ENCODE data around the gene ZDHHC7. TPM values are rescaled to one million over a fixed set of nuclear protein-coding genes. Genes with fewer than 3 reads are reported as not detected.

Gene ZDHHC7
- total and polyA plus RNA-seq, 5 donors from 2014 or later, result 26.0 to 42.6 (median 37.4) TPM

DNA sequence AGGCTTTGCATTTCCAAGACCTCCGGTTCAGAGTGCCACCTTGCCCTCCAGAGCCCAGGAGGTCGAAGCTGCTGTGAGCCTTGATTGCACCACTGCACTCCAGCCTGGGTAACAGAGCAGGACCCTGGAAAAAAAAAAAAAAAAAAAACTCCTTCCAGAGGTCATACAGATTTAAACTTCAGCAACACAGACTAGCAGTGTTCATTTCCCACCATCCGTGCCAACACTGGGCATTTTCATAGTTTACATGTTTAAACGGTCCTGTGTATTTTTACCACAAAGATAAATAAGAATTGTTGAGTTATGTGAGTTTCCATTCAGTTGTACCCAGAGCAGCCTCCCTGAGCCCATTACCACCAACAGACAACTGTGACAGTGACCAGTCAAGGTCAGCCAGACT is 50.4 kb downstream of the ZDHHC7 start:
- no peak overlapping the region for H3K27ac ChIP-seq (ENCODE audit: insufficient read depth, low read length, poor library complexity, severe bottlenecking)
- H3K9me3 Mint-ChIP-seq, result no peaks in the 10 kb centered on the region
- no peak overlapping the region for H3K4me3 Mint-ChIP-seq
- no peak overlapping the region for H3K4me3 ChIP-seq (ENCODE audit: low read depth, low read length)
- DNase-seq (no peak), ATAC-seq (ENCODE audit: low read depth in 2 of 2) (no peak)
- H3K36me3 ChIP-seq (ENCODE audit: control insufficient read depth, insufficient read depth, low read length), result no peaks in the 10 kb centered on the region
- no peaks in the 10 kb centered on the region for H3K27me3 ChIP-seq (ENCODE audit: control insufficient read depth, insufficient read depth, low read length)
- H3K36me3 Mint-ChIP-seq, result no peaks in the 10 kb centered on the region
- no peaks in the 10 kb centered on the region for H3K4me1 ChIP-seq (ENCODE audit: control insufficient read depth, insufficient read depth, low read length, poor library complexity, severe bottlenecking)
- H3K27ac Mint-ChIP-seq, result no peak overlapping the region
- H3K9me3 ChIP-seq (ENCODE audit: control insufficient read depth in 2 of 2, low read length in 2 of 2), result no peaks in the 10 kb centered on the region
- peaks cover 8% of the 10 kb centered on the region for H3K27me3 Mint-ChIP-seq
- no peaks in the 10 kb centered on the region for H3K4me1 Mint-ChIP-seq

DNA sequence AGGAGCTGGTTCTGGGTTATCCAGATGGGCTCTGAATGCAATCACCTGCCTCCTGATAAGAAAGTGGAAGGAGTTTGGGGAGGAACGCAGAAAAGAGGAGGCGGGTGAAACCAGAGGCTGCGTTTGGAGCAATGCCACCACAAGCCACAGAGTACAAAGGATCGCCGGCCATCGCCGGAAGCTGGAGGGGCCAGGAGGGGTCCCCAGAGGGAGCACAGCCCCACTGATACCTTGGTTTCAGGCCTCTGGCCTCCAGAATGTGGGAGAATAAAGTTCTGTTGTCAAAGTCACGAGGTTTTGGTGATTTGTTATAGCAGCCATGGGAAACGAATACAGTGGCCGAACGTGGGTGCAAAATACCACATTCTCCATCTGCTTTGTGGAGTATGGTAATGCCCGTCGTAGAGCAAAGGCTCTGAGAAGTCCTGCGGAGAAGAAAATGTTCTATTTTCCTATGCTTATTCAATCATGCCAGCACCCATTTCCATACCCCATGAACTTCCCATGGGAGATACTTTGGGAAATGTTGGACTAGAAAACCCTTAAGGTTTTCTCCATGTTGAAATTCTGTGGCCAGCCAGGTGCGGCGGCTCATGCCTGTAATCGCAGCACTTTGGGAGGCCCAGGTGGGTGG is 51.4 kb downstream of the ZDHHC7 start:
- Histone ChIP-seq H3K36me3 (ENCODE audit: control insufficient read depth, insufficient read depth, low read length) (no peaks in the 10 kb centered on the region), H3K4me3 (ENCODE audit: low read depth, low read length) (no peak overlapping the region), H3K27me3 (ENCODE audit: control insufficient read depth, insufficient read depth, low read length) (no peaks in the 10 kb centered on the region), H3K9me3 (ENCODE audit: control insufficient read depth in 2 of 2, low read length in 2 of 2) (no peaks in the 10 kb centered on the region), H3K27ac (ENCODE audit: insufficient read depth, low read length, poor library complexity, severe bottlenecking) (no peak overlapping the region), H3K4me1 (ENCODE audit: control insufficient read depth, insufficient read depth, low read length, poor library complexity, severe bottlenecking) (no peaks in the 10 kb centered on the region)
- Mint-ChIP-seq H3K4me1 (no peaks in the 10 kb centered on the region), H3K36me3 (no peaks in the 10 kb centered on the region), H3K27ac (no peak overlapping the region), H3K4me3 (no peak overlapping the region), H3K27me3 (peaks cover 8% of the 10 kb centered on the region), H3K9me3 (no peaks in the 10 kb centered on the region)
- ATAC-seq (ENCODE audit: low read depth in 2 of 2) (no peak), DNase-seq (no peak)

GRCh38 chr16:84959045-84959576 is 52.2 kb downstream of the ZDHHC7 start:
- Mint-ChIP-seq H3K27ac (no peak overlapping the region), H3K27me3 (peaks cover 5% of the 10 kb centered on the region), H3K4me1 (no peaks in the 10 kb centered on the region), H3K9me3 (no peaks in the 10 kb centered on the region), H3K4me3 (no peak overlapping the region), H3K36me3 (no peaks in the 10 kb centered on the region)
- Histone ChIP-seq H3K27ac (ENCODE audit: insufficient read depth, low read length, poor library complexity, severe bottlenecking) (no peak overlapping the region), H3K9me3 (ENCODE audit: control insufficient read depth in 2 of 2, low read length in 2 of 2) (no peaks in the 10 kb centered on the region), H3K27me3 (ENCODE audit: control insufficient read depth, insufficient read depth, low read length) (no peaks in the 10 kb centered on the region), H3K36me3 (ENCODE audit: control insufficient read depth, insufficient read depth, low read length) (no peaks in the 10 kb centered on the region), H3K4me3 (ENCODE audit: low read depth, low read length) (no peak overlapping the region), H3K4me1 (ENCODE audit: control insufficient read depth, insufficient read depth, low read length, poor library complexity, severe bottlenecking) (no peaks in the 10 kb centered on the region)
- DNase-seq (no peak), ATAC-seq (ENCODE audit: low read depth in 2 of 2) (no peak)

DNA sequence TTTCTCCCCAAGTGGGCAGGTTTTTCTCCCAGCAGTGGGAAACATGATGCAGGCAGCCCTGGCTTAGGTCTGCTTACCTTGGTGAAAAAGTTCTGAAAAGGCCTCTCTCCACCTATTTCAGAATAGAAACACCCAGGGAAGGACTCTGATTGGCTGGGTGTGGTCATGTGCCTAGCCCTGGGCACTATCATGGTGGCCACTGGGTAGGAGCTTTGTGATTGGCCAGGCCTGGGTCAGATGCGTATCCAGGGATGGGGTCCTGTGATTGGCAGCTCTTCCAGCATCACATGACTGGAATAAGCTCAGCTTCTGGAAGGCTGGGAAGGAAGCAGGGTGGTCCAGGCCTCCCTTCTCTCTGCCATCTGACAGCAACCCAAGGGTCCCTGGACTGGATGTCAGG is 53.5 kb downstream of the ZDHHC7 start:
- DNase-seq (no peak), ATAC-seq (ENCODE audit: low read depth in 2 of 2) (no peak)
- no peaks in the 10 kb centered on the region for H3K36me3 ChIP-seq (ENCODE audit: control insufficient read depth, insufficient read depth, low read length)
- H3K4me3 ChIP-seq (ENCODE audit: low read depth, low read length), result no peak overlapping the region
- peaks cover 2% of the 10 kb centered on the region for H3K27me3 Mint-ChIP-seq
- H3K4me1 ChIP-seq (ENCODE audit: control insufficient read depth, insufficient read depth, low read length, poor library complexity, severe bottlenecking), result no peaks in the 10 kb centered on the region
- H3K27ac Mint-ChIP-seq, result no peak overlapping the region
- H3K9me3 Mint-ChIP-seq, result no peaks in the 10 kb centered on the region
- H3K9me3 ChIP-seq (ENCODE audit: control insufficient read depth in 2 of 2, low read length in 2 of 2), result no peaks in the 10 kb centered on the region
- H3K4me1 Mint-ChIP-seq, result no peaks in the 10 kb centered on the region
- H3K36me3 Mint-ChIP-seq, result no peaks in the 10 kb centered on the region
- H3K4me3 Mint-ChIP-seq, result no peak overlapping the region
- no peaks in the 10 kb centered on the region for H3K27me3 ChIP-seq (ENCODE audit: control insufficient read depth, insufficient read depth, low read length)
- H3K27ac ChIP-seq (ENCODE audit: insufficient read depth, low read length, poor library complexity, severe bottlenecking), result no peak overlapping the region

DNA sequence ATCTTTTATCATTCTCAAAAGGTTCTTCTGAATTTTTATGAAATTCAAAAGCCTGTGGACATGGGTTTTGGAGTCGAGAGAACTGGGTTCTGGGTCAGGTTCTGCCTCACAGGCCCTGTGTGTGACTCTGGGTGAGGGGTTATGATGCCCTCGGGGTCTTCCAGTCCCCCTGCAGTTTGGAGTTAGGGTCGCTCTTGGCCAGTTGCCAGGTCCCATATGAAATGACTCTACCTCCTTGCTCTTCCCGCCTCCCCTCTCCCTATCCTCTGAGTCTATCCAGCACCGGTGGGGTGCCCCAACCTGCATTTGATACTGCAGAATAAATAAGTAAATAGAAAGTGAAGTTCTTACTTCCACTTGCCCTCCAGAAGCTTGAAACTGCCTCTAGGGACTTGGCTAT is 54.1 kb downstream of the ZDHHC7 start:
- H3K27ac ChIP-seq (ENCODE audit: insufficient read depth, low read length, poor library complexity, severe bottlenecking), result no peak overlapping the region
- H3K9me3 ChIP-seq (ENCODE audit: control insufficient read depth in 2 of 2, low read length in 2 of 2), result no peaks in the 10 kb centered on the region
- no peak overlapping the region for H3K4me3 Mint-ChIP-seq
- ATAC-seq (ENCODE audit: low read depth in 2 of 2) (no peak), DNase-seq (no peak)
- H3K27ac Mint-ChIP-seq, result no peak overlapping the region
- no peaks in the 10 kb centered on the region for H3K9me3 Mint-ChIP-seq
- no peaks in the 10 kb centered on the region for H3K36me3 Mint-ChIP-seq
- no peaks in the 10 kb centered on the region for H3K27me3 ChIP-seq (ENCODE audit: control insufficient read depth, insufficient read depth, low read length)
- H3K4me3 ChIP-seq (ENCODE audit: low read depth, low read length), result no peak overlapping the region
- peaks cover 3% of the 10 kb centered on the region for H3K27me3 Mint-ChIP-seq
- H3K4me1 Mint-ChIP-seq, result peaks cover 0 to 3% (median 0%) of the 10 kb centered on the region in 4 donors
- no peaks in the 10 kb centered on the region for H3K36me3 ChIP-seq (ENCODE audit: control insufficient read depth, insufficient read depth, low read length)
- H3K4me1 ChIP-seq (ENCODE audit: control insufficient read depth, insufficient read depth, low read length, poor library complexity, severe bottlenecking), result no peaks in the 10 kb centered on the region

DNA sequence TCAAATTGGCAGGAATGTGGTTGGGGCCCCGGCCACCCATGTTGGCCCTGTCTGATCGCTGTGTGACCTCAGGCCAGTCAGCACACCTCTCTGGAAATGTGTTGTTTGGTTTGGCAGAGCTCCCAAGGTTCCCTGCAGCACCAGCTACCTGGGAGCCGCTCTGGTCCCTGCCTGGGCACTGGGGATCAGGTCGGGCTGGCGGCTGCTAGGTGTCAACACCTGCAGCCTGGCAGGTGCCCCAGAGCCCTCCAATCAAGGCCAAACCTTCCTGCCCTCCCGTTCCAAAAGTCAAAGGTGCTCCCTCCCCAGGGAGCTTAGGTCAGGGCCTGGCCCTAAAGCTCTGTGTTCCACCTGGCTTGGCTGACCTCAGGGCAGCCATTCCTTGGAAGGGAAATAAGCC is 55.9 kb downstream of the ZDHHC7 start:
- Mint-ChIP-seq H3K4me1 (peaks cover 0 to 5% (median 0%) of the 10 kb centered on the region in 4 donors), H3K27ac (no peak overlapping the region), H3K27me3 (peaks cover 6% of the 10 kb centered on the region), H3K9me3 (no peaks in the 10 kb centered on the region), H3K36me3 (no peaks in the 10 kb centered on the region), H3K4me3 (no peak overlapping the region)
- H3K4me1 ChIP-seq (ENCODE audit: control insufficient read depth, insufficient read depth, low read length, poor library complexity, severe bottlenecking), result no peaks in the 10 kb centered on the region
- ATAC-seq (ENCODE audit: low read depth in 2 of 2) (no peak), DNase-seq (no peak)
- H3K27ac ChIP-seq (ENCODE audit: insufficient read depth, low read length, poor library complexity, severe bottlenecking), result no peak overlapping the region
- H3K36me3 ChIP-seq (ENCODE audit: control insufficient read depth, insufficient read depth, low read length), result no peaks in the 10 kb centered on the region
- no peaks in the 10 kb centered on the region for H3K9me3 ChIP-seq (ENCODE audit: control insufficient read depth in 2 of 2, low read length in 2 of 2)
- H3K4me3 ChIP-seq (ENCODE audit: low read depth, low read length), result no peak overlapping the region
- no peaks in the 10 kb centered on the region for H3K27me3 ChIP-seq (ENCODE audit: control insufficient read depth, insufficient read depth, low read length)

DNA sequence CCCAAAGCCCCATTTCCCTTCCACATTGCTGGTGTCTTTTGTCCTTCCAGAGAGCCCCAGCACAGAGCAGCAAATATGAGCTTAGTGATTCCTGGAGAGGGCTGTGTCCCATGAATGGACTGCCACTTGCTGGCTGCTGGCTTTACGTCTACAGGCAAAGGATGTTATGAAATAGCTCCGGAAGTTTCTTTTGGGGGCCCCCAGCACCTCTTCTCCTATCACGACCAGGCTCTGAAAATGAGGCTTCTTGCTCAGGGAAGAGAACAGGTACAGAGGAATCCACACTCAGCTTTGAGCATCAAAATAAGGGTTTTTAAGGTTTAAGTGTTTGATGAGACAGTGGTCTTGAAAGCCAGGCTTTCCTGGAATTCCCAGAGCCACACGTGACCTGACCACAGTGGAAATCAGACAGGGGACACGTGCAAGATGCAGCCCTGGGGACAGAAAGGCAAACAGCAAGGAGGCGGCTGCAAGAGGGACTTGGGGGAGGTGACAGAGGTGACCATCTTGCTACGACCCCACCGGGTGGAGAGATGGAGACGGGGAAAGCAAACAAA is 58.1 kb downstream of the ZDHHC7 start:
- H3K36me3 ChIP-seq (ENCODE audit: control insufficient read depth, insufficient read depth, low read length), result no peaks in the 10 kb centered on the region
- H3K4me1 Mint-ChIP-seq, result peaks cover 0 to 5% (median 2%) of the 10 kb centered on the region in 4 donors
- H3K27me3 ChIP-seq (ENCODE audit: control insufficient read depth, insufficient read depth, low read length), result no peaks in the 10 kb centered on the region
- no peak for DNase-seq
- H3K27ac ChIP-seq (ENCODE audit: insufficient read depth, low read length, poor library complexity, severe bottlenecking), result no peak overlapping the region
- H3K4me3 Mint-ChIP-seq, result no peak overlapping the region
- H3K9me3 Mint-ChIP-seq, result no peaks in the 10 kb centered on the region
- ATAC-seq (ENCODE audit: low read depth in 2 of 2), result no peak
- H3K27me3 Mint-ChIP-seq, result peaks cover 6% of the 10 kb centered on the region
- H3K9me3 ChIP-seq (ENCODE audit: control insufficient read depth in 2 of 2, low read length in 2 of 2), result no peaks in the 10 kb centered on the region
- H3K4me3 ChIP-seq (ENCODE audit: low read depth, low read length), result no peak overlapping the region
- no peaks in the 10 kb centered on the region for H3K36me3 Mint-ChIP-seq
- H3K27ac Mint-ChIP-seq, result no peak overlapping the region
- no peaks in the 10 kb centered on the region for H3K4me1 ChIP-seq (ENCODE audit: control insufficient read depth, insufficient read depth, low read length, poor library complexity, severe bottlenecking)
